ENCODE results near the gene FZD8.
A peak's percentile ranks its signal among the peaks of the same experiment; 100 is the strongest.

Gene FZD8

GRCh38 chr10:35626971-35627507 lies 15.1 kb downstream of the FZD8 start:
- TF ChIP-seq CTCF (IDR thresholded peaks at IDR 0.05; ENCODE audit: control insufficient read depth, insufficient read depth, low read depth, low read length, missing control alignments) = no peak
- DNase-seq (ENCODE audit: low read depth) = no peak
- H3K4me3 ChIP-seq (ENCODE audit: control insufficient read depth, low read depth, low read length) = no peak overlapping the region

GRCh38 chr10:35614312-35614711 lies 27.8 kb downstream of the FZD8 start:
- no peak for TF ChIP-seq CTCF (IDR thresholded peaks at IDR 0.05; ENCODE audit: control insufficient read depth, insufficient read depth, low read depth, low read length, missing control alignments)
- DNase-seq (ENCODE audit: low read depth) = no peak
- H3K4me3 ChIP-seq (ENCODE audit: control insufficient read depth, low read depth, low read length) = no peak overlapping the region

DNA sequence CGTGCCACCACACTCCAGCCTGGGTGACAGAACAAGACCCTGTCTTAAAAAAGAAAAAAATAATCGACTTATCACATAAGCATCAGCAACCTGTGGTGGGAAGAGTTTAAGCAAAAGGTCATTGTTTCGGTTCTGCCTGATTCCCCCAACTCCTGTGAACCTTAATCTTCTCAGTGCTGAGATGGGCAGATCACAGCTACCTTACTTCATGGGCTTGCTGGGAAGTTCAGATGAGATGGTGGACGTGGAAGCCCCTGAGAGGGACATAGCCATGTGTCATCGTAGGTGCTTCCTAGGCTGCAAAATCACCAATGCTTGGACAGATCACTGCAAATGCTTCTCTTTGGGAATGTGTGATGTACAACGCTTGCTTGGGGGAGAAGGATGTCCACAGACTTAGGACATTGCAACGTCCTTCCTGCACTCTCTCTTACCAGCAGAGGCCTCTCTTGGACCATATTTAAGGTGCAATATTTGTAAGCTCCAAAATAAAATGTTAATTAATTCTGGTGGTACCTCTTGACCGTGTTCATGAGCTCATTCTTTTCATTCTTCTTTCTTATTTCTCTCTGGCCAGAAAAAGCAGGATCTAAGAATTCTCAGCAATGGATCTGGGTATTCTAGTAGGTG lies 28.4 kb downstream of the FZD8 start:
- TF ChIP-seq CTCF (IDR thresholded peaks at IDR 0.05; ENCODE audit: control insufficient read depth, insufficient read depth, low read depth, low read length, missing control alignments) = peak; percentile 69
- DNase-seq (ENCODE audit: low read depth) = no peak
- no peak overlapping the region for H3K4me3 ChIP-seq (ENCODE audit: control insufficient read depth, low read depth, low read length)

DNA sequence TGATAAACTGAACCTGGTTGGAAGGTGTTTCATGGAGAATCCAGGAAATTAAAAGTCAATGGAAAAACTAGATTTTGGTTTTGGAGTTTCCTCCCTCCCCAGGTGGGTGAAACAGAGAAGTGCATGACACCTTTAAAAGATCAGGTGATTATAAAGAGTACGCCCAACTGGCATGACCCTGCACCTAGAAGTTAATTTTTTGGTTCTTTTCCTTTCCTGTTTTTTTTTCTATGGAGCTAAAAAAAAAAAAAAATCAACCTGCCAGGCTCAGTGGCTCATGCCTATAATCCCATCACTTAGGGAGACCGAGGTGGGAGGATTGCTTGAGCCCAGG lies 29.0 kb downstream of the FZD8 start:
- H3K4me3 ChIP-seq (ENCODE audit: control insufficient read depth, low read depth, low read length) = no peak overlapping the region
- DNase-seq (ENCODE audit: low read depth) = no peak

DNA sequence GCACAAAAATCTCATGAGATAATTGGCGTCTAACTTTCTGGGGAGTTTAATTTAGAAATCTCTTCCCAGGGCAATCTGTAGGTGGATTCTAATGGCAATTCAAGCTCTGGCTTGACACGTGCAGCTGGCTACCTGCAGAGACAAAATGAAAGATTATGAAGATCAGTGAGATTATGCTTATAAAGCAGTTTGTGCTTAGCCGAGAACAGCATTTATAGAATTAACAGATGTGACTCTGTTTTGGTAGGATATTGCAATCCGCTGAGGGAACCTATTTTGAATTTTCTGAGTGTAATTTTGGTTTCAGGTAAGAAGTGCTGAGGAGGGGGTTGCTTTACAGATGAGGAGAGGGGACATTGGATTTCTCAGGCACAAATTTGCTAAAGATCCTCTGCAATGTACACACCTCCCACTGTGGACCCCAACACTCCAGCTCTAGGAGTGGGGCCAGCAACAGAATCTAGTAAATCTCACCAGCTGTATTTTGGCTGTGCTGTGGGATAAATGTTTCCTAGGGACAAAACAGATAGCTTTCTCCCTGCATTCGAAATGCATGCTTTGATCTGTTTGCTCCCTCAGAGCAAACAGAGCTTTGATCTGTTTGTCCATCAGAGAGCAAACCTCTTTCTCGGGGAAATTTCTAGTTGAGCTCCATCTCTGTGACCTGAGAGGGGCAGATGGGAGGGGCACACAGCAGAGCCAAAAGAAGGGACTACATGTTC lies 29.6 kb downstream of the FZD8 start:
- no peak for TF ChIP-seq CTCF (IDR thresholded peaks at IDR 0.05; ENCODE audit: control insufficient read depth, insufficient read depth, low read depth, low read length, missing control alignments)
- DNase-seq (ENCODE audit: low read depth) = no peak
- no peak overlapping the region for H3K4me3 ChIP-seq (ENCODE audit: control insufficient read depth, low read depth, low read length)

More for the DNA sequence above, 29.0 kb downstream of the FZD8 start:
- no peak for TF ChIP-seq CTCF (IDR thresholded peaks at IDR 0.05; ENCODE audit: control insufficient read depth, insufficient read depth, low read depth, low read length, missing control alignments)

DNA sequence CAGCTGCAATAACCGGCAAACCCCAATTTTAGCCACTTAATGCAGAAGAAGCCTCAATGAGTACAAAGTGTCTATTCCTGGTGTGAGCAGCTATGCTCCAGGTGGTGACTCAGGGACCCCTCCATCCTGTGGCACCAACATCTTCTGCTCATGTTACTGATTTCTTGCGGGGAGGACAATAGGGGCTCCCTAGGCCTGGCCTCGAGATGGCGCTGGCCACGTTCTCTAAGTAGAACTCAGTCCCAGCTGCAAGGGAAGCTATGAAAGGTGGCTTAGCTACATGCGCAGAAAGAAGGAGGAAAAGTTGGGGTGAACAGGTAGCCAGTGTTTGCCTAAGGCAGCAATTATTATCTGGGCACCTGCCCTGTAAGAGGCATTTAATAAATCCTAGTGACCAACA lies 30.3 kb downstream of the FZD8 start:
- no peak for DNase-seq (ENCODE audit: low read depth)
- H3K4me3 ChIP-seq (ENCODE audit: control insufficient read depth, low read depth, low read length) = no peak overlapping the region
- no peak for TF ChIP-seq CTCF (IDR thresholded peaks at IDR 0.05; ENCODE audit: control insufficient read depth, insufficient read depth, low read depth, low read length, missing control alignments)
